H1 (cell line): ENCODE results near the gene MIDN. TPM values are rescaled to one million over a fixed set of nuclear protein-coding genes. Genes with fewer than 3 reads are reported as not detected.
A peak's percentile ranks its signal among the peaks of the same experiment; 100 is the strongest.

Source experiments
- CTCF ChIA-PET: fragments of 300-600 bp; sonication (Branson Sonifier 250); formaldehyde crosslinking; loops from one replicate; lab custom pipeline; 2021; ENCODE audit not compliant: partially characterized antibody; lab: Charles Lee
- POLR2A ChIA-PET: fragments of 300-600 bp; sonication (Branson Sonifier 250); formaldehyde crosslinking; loops from one replicate; lab custom pipeline; 2021; ENCODE audit warnings: inconsistent platforms; ENCODE audit not compliant: partially characterized antibody; lab: Charles Lee
- DNase-seq, 2 experiments: peaks; one replicate each; pipeline versions ENCODE4 v3.0.0 to v3.0.0-alpha.2; 2010 to 2022; ENCODE audit warnings: low spot score in 2 of 2, low read depth in 1 of 2, mixed read lengths in 1 of 2
- FAIRE-seq: peaks from 2 replicates; lab custom pipeline; 2011; peaks lifted over from hg19 to GRCh38; lab: Jason Lieb, UNC
- H2AFZ ChIP-seq: 2 replicates; pipeline ENCODE4 v1.8.1; 2012; ENCODE audit warnings: low read length, inconsistent platforms
- H2AK5ac ChIP-seq: 2 replicates; pipeline ENCODE4 v1.6.1; 2013; ENCODE audit warnings: low read depth, low read length
- H2BK120ac ChIP-seq: replicated peaks from 2 replicates; pipeline ENCODE3; 2013; ENCODE audit warnings: low read depth, low read length, inconsistent platforms
- H2BK12ac ChIP-seq: 2 replicates; pipeline ENCODE4 v1.6.1; 2013; ENCODE audit warnings: low read depth, low read length
- H2BK15ac ChIP-seq: 2 replicates; pipeline ENCODE4 v1.6.1; 2013; ENCODE audit warnings: low read length
- H2BK20ac ChIP-seq: 2 replicates; pipeline ENCODE4 v1.6.1; 2013; ENCODE audit warnings: low read length
- H2BK5ac ChIP-seq: 2 replicates; pipeline ENCODE4 v1.6.1; 2013; ENCODE audit warnings: low read depth, low read length
- H3K14ac ChIP-seq: 2 replicates; pipeline ENCODE4 v1.6.1; 2013; ENCODE audit warnings: inconsistent platforms; ENCODE audit not compliant: insufficient read length
- H3K18ac ChIP-seq: 2 replicates; pipeline ENCODE4 v1.6.1; 2013; ENCODE audit warnings: low read length; ENCODE audit errors: extremely low read depth
- H3K23ac ChIP-seq: 2 replicates; pipeline ENCODE4 v1.6.1; 2013; ENCODE audit warnings: inconsistent platforms; ENCODE audit not compliant: insufficient read length
- H3K23me2 ChIP-seq: 2 replicates; pipeline ENCODE4 v1.6.1; 2013; ENCODE audit warnings: low read depth, low read length
- H3K27ac ChIP-seq: 2 replicates; pipeline ENCODE4 v1.6.1; 2011; ENCODE audit warnings: low read depth, low read length, inconsistent platforms
- H3K27me3 ChIP-seq, 4 experiments: replicated peaks in 1 of 4; 1 replicate in 1 of 4; 2 replicates in 3 of 4; pipeline versions ENCODE4 v1.6.1 to v1.8.1; 2011 to 2013; ENCODE audit warnings: low read length in 3 of 4, mild to moderate bottlenecking in 3 of 4, inconsistent platforms in 2 of 4, mixed read lengths in 2 of 4, moderate library complexity in 1 of 4; ENCODE audit not compliant: control insufficient read depth in 3 of 4, insufficient read depth in 3 of 4; ENCODE audit errors: extremely low read depth in 1 of 4
- H3K36me3 ChIP-seq, 4 experiments: 2 replicates each; pipeline versions ENCODE4 v1.6.1 to v1.8.1; 2011 to 2013; ENCODE audit warnings: mild to moderate bottlenecking in 4 of 4, low read length in 3 of 4, moderate library complexity in 2 of 4, control low read depth in 1 of 4, inconsistent platforms in 1 of 4; ENCODE audit not compliant: insufficient read depth in 4 of 4, control insufficient read depth in 2 of 4
- H3K4ac ChIP-seq: replicated peaks from 2 replicates; pipeline ENCODE3; 2013; ENCODE audit warnings: low read length, low read depth, mixed read lengths, inconsistent platforms; ENCODE audit not compliant: insufficient read length
- H3K4me1 ChIP-seq, 4 experiments: replicated peaks in 1 of 4; 1 replicate in 1 of 4; 2 replicates in 3 of 4; pipeline versions ENCODE4 v1.6.1 to v1.8.1; 2011 to 2013; ENCODE audit warnings: low read length in 3 of 4, inconsistent platforms in 2 of 4, mixed read lengths in 1 of 4; ENCODE audit not compliant: insufficient read depth in 4 of 4, control insufficient read depth in 3 of 4
- H3K4me2 ChIP-seq, 2 experiments: 2 replicates each; pipeline versions ENCODE4 v1.6.1 to v1.8.1; 2011 to 2013; ENCODE audit warnings: low read depth in 2 of 2, low read length in 2 of 2, control low read depth in 1 of 2, inconsistent platforms in 1 of 2, mild to moderate bottlenecking in 1 of 2; ENCODE audit not compliant: insufficient read depth in 1 of 2
- H3K4me3 ChIP-seq, 4 experiments: fragments of 200-600, 300-600 bp in 1 of 4; sonication (generic), shearing (Covaris generic), sonication (Bioruptor Twin) in 1 of 4; 2 replicates each; pipeline versions ENCODE4 v1.5.1 to v1.8.1; 2011 to 2016; ENCODE audit warnings: low read length in 4 of 4, low read depth in 3 of 4, control low read depth in 2 of 4, inconsistent platforms in 2 of 4, mild to moderate bottlenecking in 2 of 4, mixed read lengths in 1 of 4, moderate library complexity in 1 of 4; ENCODE audit not compliant: insufficient read depth in 2 of 4; ENCODE audit errors: extremely low read depth in 1 of 4
- H3K56ac ChIP-seq: replicated peaks from 2 replicates; pipeline ENCODE3; 2013; ENCODE audit warnings: low read depth, mild to moderate bottlenecking, mixed read lengths, low read length, inconsistent platforms; ENCODE audit not compliant: insufficient read length
- H3K79me1 ChIP-seq: 2 replicates; pipeline ENCODE4 v1.6.1; 2013; ENCODE audit warnings: low read depth, low read length, control low read depth
- H3K79me2 ChIP-seq, 2 experiments: 2 replicates each; pipeline versions ENCODE4 v1.6.1 to v1.8.1; 2012 to 2013; ENCODE audit warnings: low read length in 2 of 2, mild to moderate bottlenecking in 2 of 2, inconsistent platforms in 1 of 2; ENCODE audit not compliant: insufficient read depth in 2 of 2, control insufficient read depth in 1 of 2
- H3K9ac ChIP-seq, 4 experiments: replicated peaks in 1 of 4; 1 replicate in 1 of 4; 2 replicates in 3 of 4; pipeline versions ENCODE4 v1.6.1 to v1.8.1; 2011 to 2013; ENCODE audit warnings: low read depth in 3 of 4, low read length in 3 of 4, control low read depth in 2 of 4, mild to moderate bottlenecking in 2 of 4, moderate library complexity in 2 of 4, inconsistent platforms in 1 of 4; ENCODE audit errors: extremely low read depth in 1 of 4
- H3K9me3 ChIP-seq, 2 experiments: 2 replicates each; pipeline versions ENCODE4 v1.6.1 to v1.8.1; 2012 to 2013; ENCODE audit warnings: mild to moderate bottlenecking in 2 of 2, moderate library complexity in 2 of 2, control low read depth in 1 of 2, inconsistent platforms in 1 of 2, low read depth in 1 of 2, low read length in 1 of 2, mixed read lengths in 1 of 2; ENCODE audit not compliant: insufficient read depth in 2 of 2
- H4K20me1 ChIP-seq, 2 experiments: replicated peaks in 1 of 2; 2 replicates each; pipeline versions ENCODE3 to v1.8.1; 2011 to 2013; ENCODE audit warnings: inconsistent platforms in 2 of 2, low read length in 2 of 2, mild to moderate bottlenecking in 1 of 2; ENCODE audit not compliant: insufficient read depth in 2 of 2, control insufficient read depth in 1 of 2
- H4K5ac ChIP-seq: 2 replicates; pipeline ENCODE4 v1.6.1; 2013; ENCODE audit warnings: low read length, low read depth, mixed read lengths, inconsistent platforms; ENCODE audit not compliant: insufficient read length
- H4K8ac ChIP-seq: 2 replicates; pipeline ENCODE4 v1.8.0; 2013; ENCODE audit warnings: mild to moderate bottlenecking, moderate library complexity, low read length, inconsistent platforms; ENCODE audit not compliant: insufficient read depth; ENCODE audit errors: extremely low read depth
- H4K91ac ChIP-seq: replicated peaks from 2 replicates; pipeline ENCODE3; 2013; ENCODE audit warnings: low read length, mixed read lengths, inconsistent platforms; ENCODE audit not compliant: insufficient read length
- CBX8 ChIP-seq: fragments of 300-800, 300-1000 bp; sonication (generic); IDR thresholded peaks from 2 replicates; pipeline ENCODE4 v1.7.1; 2016; ENCODE audit warnings: low read depth, low read length, borderline replicate concordance
- CHD2 ChIP-seq: IDR thresholded peaks from 2 replicates; pipeline ENCODE4 v1.6.1; 2012; ENCODE audit warnings: low read length, improper control_type of control experiment
- CREB1 ChIP-seq: IDR thresholded peaks from 2 replicates; pipeline ENCODE4 v1.6.1; 2012; ENCODE audit warnings: inconsistent platforms
- EGR1 ChIP-seq: IDR thresholded peaks from 2 replicates; pipeline ENCODE4 v1.6.1; 2011; ENCODE audit warnings: low read depth, low read length, borderline replicate concordance
- KDM4A ChIP-seq: IDR thresholded peaks from one replicate; pipeline ENCODE4 v1.7.1; 2012; ENCODE audit warnings: low read depth, mild to moderate bottlenecking, moderate library complexity, low read length, inconsistent platforms; ENCODE audit not compliant: severe bottlenecking
- KDM5A ChIP-seq: fragments of 200-600 bp; IDR thresholded peaks from 2 replicates; pipeline ENCODE4 v1.7.1; 2012; ENCODE audit warnings: mild to moderate bottlenecking, low read length, inconsistent platforms, mixed read lengths
- RAD21 ChIP-seq, 2 experiments: IDR thresholded peaks in 1 of 2; conservative IDR thresholded peaks in 1 of 2; 2 replicates each; pipeline ENCODE4 v1.6.1; 2011; ENCODE audit warnings: low read depth in 2 of 2, low read length in 2 of 2, improper control_type of control experiment in 1 of 2, inconsistent platforms in 1 of 2, mild to moderate bottlenecking in 1 of 2, moderate library complexity in 1 of 2
- RFX5 ChIP-seq: IDR thresholded peaks from 2 replicates; pipeline ENCODE4 v1.6.1; 2011; ENCODE audit warnings: low read depth, low read length, improper control_type of control experiment, borderline replicate concordance
- SP4 ChIP-seq: IDR thresholded peaks from 2 replicates; pipeline ENCODE4 v1.6.1; 2012; ENCODE audit warnings: low read length, inconsistent platforms
- WGBS, 2 experiments: shearing (Covaris generic) in 1 of 2; methylation state at CpG; one replicate each; pipeline versions ENCODE4 v1.1.6 to v1.1.7; 2013 to 2015; ENCODE audit warnings: low lambda C conversion rate in 2 of 2, mixed read lengths in 2 of 2, inconsistent platforms in 1 of 2, low coverage in 1 of 2, missing lambda C conversion rate in 1 of 2; ENCODE audit not compliant: insufficient replicate concordance in 2 of 2, insufficient coverage in 1 of 2, insufficient read length in 1 of 2; ENCODE audit errors: extremely low coverage in 1 of 2, missing lambda C conversion rate in 1 of 2; 5-methylcytosine and 5-hydroxymethylcytosine counted together
- polyA plus RNA-seq, 7 experiments: library from polyadenylated mRNA; depleted of rRNA in 3 of 7; stranded (reverse) in 5 of 7; unstranded in 2 of 7; fragments of >200 nt in 5 of 7; fragments of 200-250 nt in 2 of 7; gene quantifications; 1 replicate in 5 of 7; 2 replicates in 1 of 7; 4 replicates in 1 of 7; pipeline versions ENCODE4 v1.2.1 to v1.2.3, GENCODE V29; 2011 to 2013; ENCODE audit warnings: missing spikeins in 2 of 7, mixed read lengths in 2 of 7
- total RNA-seq: library from RNA; stranded (reverse); fragmentation: NEBNext Ultra II Directional; extraction: Animal tissue kit (Norgen Biotek cat#: 25700); gene quantifications from 2 replicates; pipeline ENCODE4 v1.2.1, GENCODE V29; 2021
- TF ChIP-seq, protein P1 (sequence below): IDR thresholded peaks from 2 replicates; pipeline ENCODE4 v1.6.1; 2011; ENCODE audit warnings: low read depth, mild to moderate bottlenecking, low read length; ENCODE audit not compliant: insufficient read depth

Gene MIDN
- total and polyA plus RNA-seq, 2 of the 8 experiments (the other 6 are each of a cell fraction or from before 2014, with no cell fraction given), result 39.8 to 159 TPM

- Histone ChIP-seq H2AK5ac (no peak overlapping the region), H3K14ac (no peak overlapping the region), H4K20me1 (peaks cover 2 to 18% of the 10 kb centered on the region in 2 experiments), H3K4me3 (peak overlapping the region; percentile 67 to 75 (median 70)), H2BK20ac (no peak overlapping the region), H2BK15ac (no peak overlapping the region), H4K5ac (no peak overlapping the region), H3K27ac (no peak overlapping the region), H4K91ac (no peak overlapping the region), H3K9me3 (no peaks in the 10 kb centered on the region), H3K9ac (peak overlapping the region in 3 of 4 experiments; percentile 13 to 63 (median 38); a peak in 4 of 7 replicates), H2AFZ (no peak overlapping the region), H3K36me3 (peaks cover 4 to 30% (median 7%) of the 10 kb centered on the region in 4 experiments; a peak in 5 of 8 replicates), H3K79me2 (peaks cover 0 to 2% of the 10 kb centered on the region in 2 experiments; a peak in 1 of 4 replicates), H3K23ac (no peak overlapping the region), H3K23me2 (peaks cover 12% of the 10 kb centered on the region; the same call in 1 of the 2 replicates), H3K4me1 (peaks cover 0 to 13% (median 8%) of the 10 kb centered on the region in 4 experiments; a peak in 5 of 7 replicates), H2BK120ac (no peak overlapping the region), H3K4me2 (peak overlapping the region; percentile 56 to 82), H3K56ac (no peak overlapping the region), H3K4ac (no peak overlapping the region), H2BK12ac (no peak overlapping the region), H3K79me1 (0 out of 2 replicates have a peak, but pooled peaks cover 3% of the 10 kb centered on the region), H2BK5ac (no peak overlapping the region), H3K18ac (peak overlapping the region; percentile 78), H4K8ac (peak overlapping the region; percentile 51; the same call in 1 of the 2 replicates), H3K27me3 (no peaks in the 10 kb centered on the region)
- no peak for FAIRE-seq
- TF ChIP-seq, protein P1, sequence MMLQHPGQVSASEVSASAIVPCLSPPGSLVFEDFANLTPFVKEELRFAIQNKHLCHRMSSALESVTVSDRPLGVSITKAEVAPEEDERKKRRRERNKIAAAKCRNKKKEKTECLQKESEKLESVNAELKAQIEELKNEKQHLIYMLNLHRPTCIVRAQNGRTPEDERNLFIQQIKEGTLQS, result no peak
- TF ChIP-seq RFX5 (no peak), RAD21 (IDR thresholded peaks at IDR 0.05 in 1 of 2, conservative IDR thresholded peaks at IDR 0.05 in 1 of 2; ENCODE audit: low read depth in 2 of 2, low read length in 2 of 2) (no peak), CBX8 (no peak), KDM5A (no peak), SP4 (no peak), KDM4A (peak; percentile 38), CREB1 (no peak), CHD2 (no peak), EGR1 (peak; percentile 5; the same call in 1 of the 2 replicates)
- CTCF ChIA-PET, result interaction anchor here (0.9 to 2.3 kb wide), 5 partner anchors 14 to 125 kb away, joined by 3 to 10 read pairs (median 4); no protein-coding TSS in a partner anchor
- 0% methylated on average over 8 of the region's 60 CpGs; no CpG with 5 or more reads in 1 of the 2 experiments for whole genome bisulfite sequencing, 2 experiments
- DNase-seq, result peak in 1 of 2 experiments; percentile 66
- POLR2A ChIA-PET, result interaction anchor here (0.9 to 1.6 kb wide), 6 partner anchors 13 to 165 kb away, joined by 3 to 8 read pairs (median 4); no protein-coding TSS in a partner anchor
Measured at GRCh38 chr19:1237027-1237659, 11.2 kb upstream of the MIDN start.
